Upper lobe of left lung (tissue), 6 donors: ENCODE data around the gene ARVCF. TPM values are rescaled to one million over a fixed set of nuclear protein-coding genes. Genes with fewer than 3 reads are reported as not detected.
A peak's percentile ranks its signal among the peaks of the same experiment; 100 is the strongest.

Experiments
- ATAC-seq, 2 donors: fragments of 200-7000 bp; cut with Tn5 transposase; one replicate each; pipeline ENCODE4 v1.9.1; 2022; ENCODE audit warnings: mild to moderate bottlenecking in 2 of 2, moderate library complexity in 2 of 2; ENCODE audit not compliant: low FRiP score in 2 of 2
- DNase-seq, 2 donors: peaks; one replicate each; pipeline ENCODE4 v3.0.0-alpha.2; 2019 to 2020
- H3K27ac ChIP-seq, 4 donors: fragments of 200-600 bp; sonication (generic); one replicate each; pipeline ENCODE4 v1.5.1; 2016 to 2019
- H3K27me3 ChIP-seq, 4 donors: fragments of 200-600 bp; sonication (generic); one replicate each; pipeline ENCODE4 v1.5.1; 2017 to 2019
- H3K36me3 ChIP-seq, 4 donors: fragments of 200-600 bp; sonication (generic); one replicate each; pipeline ENCODE4 v1.5.1; 2016 to 2019
- H3K4me1 ChIP-seq, 4 donors: fragments of 200-600 bp; sonication (generic); one replicate each; pipeline ENCODE4 v1.5.1; 2018 to 2019
- H3K4me3 ChIP-seq, 4 donors: fragments of 200-600 bp; sonication (generic); one replicate each; pipeline ENCODE4 v1.5.1; 2017 to 2019; ENCODE audit warnings: mild to moderate bottlenecking in 2 of 4, moderate library complexity in 1 of 4
- H3K9me3 ChIP-seq, 4 donors: fragments of 200-600 bp; sonication (generic); one replicate each; pipeline ENCODE4 v1.5.1; 2018 to 2019
- CTCF ChIP-seq, 6 experiments: fragments of 450-650 bp in 4 of 6; fragments of 200-600 bp in 2 of 6; sonication (generic) in 2 of 6; IDR thresholded peaks; one replicate each; pipeline ENCODE4 v1.5.1; 2016 to 2019; ENCODE audit warnings: antibody characterized with exemption in 6 of 6
- EP300 ChIP-seq, 4 donors: sonication (generic); formaldehyde crosslinking; IDR thresholded peaks; one replicate each; pipeline ENCODE4 v1.5.1; 2017; ENCODE audit warnings: antibody characterized with exemption in 4 of 4, control low read depth in 2 of 4
- POLR2A ChIP-seq, 4 donors: fragments of 450-650 bp; IDR thresholded peaks; one replicate each; pipeline ENCODE4 v1.5.1; 2016 to 2017; ENCODE audit warnings: antibody characterized with exemption in 4 of 4, mild to moderate bottlenecking in 2 of 4
- POLR2AphosphoS5 ChIP-seq, 2 donors: sonication (generic); formaldehyde crosslinking; IDR thresholded peaks; one replicate each; pipeline ENCODE4 v1.5.1; 2017; ENCODE audit warnings: antibody characterized with exemption in 2 of 2
- WGBS, 2 donors: methylation state at CpG; one replicate each; pipeline ENCODE4 v1.1.5; 2017 to 2018; 5-methylcytosine and 5-hydroxymethylcytosine counted together
- total RNA-seq, 6 donors: library from RNA; depleted of rRNA in 4 of 6; stranded (reverse); fragments of >200 nt in 4 of 6; gene quantifications; one replicate each; pipeline versions ENCODE4 v1.1.0 to v1.2.1, GENCODE V29; 2016 to 2021
- donor health status: DM: no; HTN: no; CAD: no; lungs with moderate emphysema.
- donor health status: DM: no; HTN: yes; CAD: no; lungs with severe emphysema.

Gene ARVCF
- total RNA-seq, 6 donors from 2014 or later = 18.5 to 54.5 (median 22.8) TPM

DNA sequence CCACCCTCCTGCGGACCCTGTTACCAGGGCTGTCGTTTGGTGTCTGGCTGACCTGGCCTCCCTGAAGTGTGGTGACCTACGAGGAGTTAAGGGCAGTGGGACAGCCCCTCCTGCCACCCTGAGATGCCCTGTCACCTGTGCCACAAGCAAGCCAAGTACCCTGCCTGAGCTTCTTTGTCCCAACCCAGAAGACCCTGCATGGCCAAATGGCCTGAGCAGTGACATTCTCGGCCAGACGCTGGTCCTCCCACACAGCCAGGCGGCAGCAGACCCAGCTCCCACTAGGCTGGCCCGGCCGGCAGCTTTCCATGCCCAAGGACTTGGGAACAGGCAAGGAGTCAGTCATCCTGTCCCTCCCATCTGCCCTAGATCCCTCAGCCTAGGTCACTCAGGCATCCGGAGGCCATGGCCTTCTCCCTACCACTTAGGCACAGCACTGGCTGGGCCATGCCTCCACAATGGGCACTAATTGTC, 7.6 kb downstream of the ARVCF start:
- Histone ChIP-seq H3K27me3 (no peaks in the 10 kb centered on the region), H3K9me3 (peaks cover 0 to 2% (median 0%) of the 10 kb centered on the region in 4 donors), H3K27ac (no peak overlapping the region), H3K36me3 (no peaks in the 10 kb centered on the region), H3K4me3 (no peak overlapping the region), H3K4me1 (peaks cover 4 to 7% (median 7%) of the 10 kb centered on the region in 4 donors)
- DNase-seq (no peak), ATAC-seq (no peak)
- 97 to 100% methylated on average over 3 to 6 of the region's 9 CpGs for WGBS, 2 donors
- no peak for TF ChIP-seq POLR2AphosphoS5 (IDR thresholded peaks at IDR 0.05)
- TF ChIP-seq EP300 (IDR thresholded peaks at IDR 0.05) = no peak
- TF ChIP-seq CTCF (IDR thresholded peaks at IDR 0.05) = no peak
- TF ChIP-seq POLR2A (IDR thresholded peaks at IDR 0.05) = no peak

DNA sequence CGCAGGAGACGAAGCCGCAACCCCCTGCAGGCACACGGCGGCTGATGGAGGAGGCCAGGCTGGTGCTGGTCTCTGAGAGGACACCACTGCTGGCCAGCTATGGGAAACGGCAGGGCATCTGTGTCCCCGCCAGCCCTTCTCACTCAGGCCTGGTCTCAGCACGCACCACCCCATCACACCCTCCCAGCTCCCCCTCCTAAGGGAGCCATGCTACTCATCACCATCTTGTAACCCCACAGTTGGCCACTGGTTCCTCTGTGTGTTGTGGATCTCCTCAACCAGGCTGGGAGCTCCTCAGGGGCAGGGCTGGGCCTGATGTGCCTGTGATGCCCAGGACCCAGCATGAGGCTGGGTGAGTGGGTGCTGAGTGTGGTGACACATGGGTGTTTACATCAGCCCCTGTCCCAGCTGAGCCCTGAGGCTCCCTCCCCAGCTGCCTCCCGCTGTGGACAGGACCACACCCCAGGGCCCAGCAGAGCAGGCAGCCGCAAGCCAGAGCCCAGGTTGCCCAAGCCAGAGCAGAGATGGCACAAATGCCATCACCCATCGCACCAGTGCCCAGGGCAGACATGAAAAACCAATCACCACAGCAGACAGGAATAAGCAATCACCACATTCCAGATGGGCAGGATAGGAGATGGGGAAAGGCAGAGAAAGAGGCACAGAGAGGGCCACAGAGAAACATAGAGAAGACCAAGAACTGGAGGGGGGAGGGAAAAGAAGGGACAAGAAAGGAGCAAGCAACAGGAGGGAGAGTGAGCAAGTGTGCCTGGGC, 8.2 kb downstream of the ARVCF start:
- 91 to 93% methylated on average over 10 to 11 of the region's 11 CpGs for WGBS, 2 donors
- peaks cover 3 to 5% (median 4%) of the 10 kb centered on the region in 4 donors for H3K4me1 ChIP-seq
- TF ChIP-seq POLR2AphosphoS5 (IDR thresholded peaks at IDR 0.05) (no peak), POLR2A (IDR thresholded peaks at IDR 0.05) (no peak), CTCF (IDR thresholded peaks at IDR 0.05) (no peak), EP300 (IDR thresholded peaks at IDR 0.05) (no peak)
- no peak overlapping the region for H3K4me3 ChIP-seq
- no peaks in the 10 kb centered on the region for H3K27me3 ChIP-seq
- no peak for DNase-seq
- H3K27ac ChIP-seq = no peak overlapping the region
- H3K9me3 ChIP-seq = peaks cover 0 to 5% (median 0%) of the 10 kb centered on the region in 4 donors
- no peaks in the 10 kb centered on the region for H3K36me3 ChIP-seq
- ATAC-seq = peak in 1 of 2 donors; percentile 30

- DNase-seq (no peak), ATAC-seq (no peak)
- Histone ChIP-seq H3K4me1 (peaks cover 0 to 6% (median under 1%) of the 10 kb centered on the region in 4 donors), H3K27ac (no peak overlapping the region), H3K36me3 (no peaks in the 10 kb centered on the region), H3K27me3 (no peaks in the 10 kb centered on the region), H3K9me3 (peaks cover 0 to 8% (median 0%) of the 10 kb centered on the region in 4 donors), H3K4me3 (no peak overlapping the region)
- 95 to 98% methylated on average over 3 of the region's 3 CpGs for WGBS, 2 donors
- TF ChIP-seq EP300 (IDR thresholded peaks at IDR 0.05) (no peak), POLR2A (IDR thresholded peaks at IDR 0.05) (no peak), CTCF (IDR thresholded peaks at IDR 0.05) (no peak), POLR2AphosphoS5 (IDR thresholded peaks at IDR 0.05) (no peak)
Measured at GRCh38 chr22:20004464-20004863, 12.2 kb downstream of the ARVCF start.

DNA sequence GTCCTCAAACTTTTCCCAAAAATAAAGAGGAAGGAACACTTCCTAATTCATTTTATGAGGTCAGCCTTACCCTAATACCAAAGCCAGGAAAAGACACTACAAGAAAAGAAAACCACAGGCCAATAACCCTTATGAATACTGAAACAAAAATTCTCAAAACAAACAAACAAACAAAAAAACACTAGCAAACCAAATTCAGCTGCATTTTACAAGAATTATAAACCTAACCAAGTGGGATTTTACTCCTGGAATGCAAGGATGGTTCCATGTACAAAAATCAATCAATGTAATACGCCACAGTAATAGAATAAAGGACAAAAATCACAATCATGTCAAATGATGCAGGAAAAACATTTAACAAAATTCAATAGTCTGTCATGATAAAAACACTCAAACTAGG, 13.3 kb downstream of the ARVCF start:
- Histone ChIP-seq H3K4me1 (peaks cover 0 to 14% (median 10%) of the 10 kb centered on the region in 4 donors), H3K27me3 (no peaks in the 10 kb centered on the region), H3K4me3 (no peak overlapping the region), H3K36me3 (no peaks in the 10 kb centered on the region), H3K9me3 (peaks cover 0 to 8% (median 0%) of the 10 kb centered on the region in 4 donors), H3K27ac (no peak overlapping the region)
- ATAC-seq (no peak), DNase-seq (no peak)
- TF ChIP-seq EP300 (IDR thresholded peaks at IDR 0.05) = no peak
- TF ChIP-seq POLR2AphosphoS5 (IDR thresholded peaks at IDR 0.05) = no peak
- no peak for TF ChIP-seq CTCF (IDR thresholded peaks at IDR 0.05)
- TF ChIP-seq POLR2A (IDR thresholded peaks at IDR 0.05) = no peak
- WGBS, 2 donors = 96% methylated on average over 1 of the region's 1 CpG
